NCI-H2196 treated with DMSO at 0.1 percent for 48 hours (cell line): ENCODE data around the gene KCTD15.

Experiments
- DNase-seq: peaks from one replicate; lab custom pipeline; 2025; ENCODE audit not compliant: unreplicated experiment; lab: John Stamatoyannopoulos, UW

Gene KCTD15

GRCh38 chr19:33795370-33796163 lies 1.1 kb upstream of the KCTD15 start:
- DNase-seq = peak; percentile 72

- no peak for DNase-seq
Observed at GRCh38 chr19:33797802-33798671, 1.4 kb downstream of the KCTD15 start.

GRCh38 chr19:33798681-33799111 lies 2.0 kb downstream of the KCTD15 start:
- DNase-seq = no peak

- DNase-seq = no peak
Observed at GRCh38 chr19:33799476-33799875, 2.8 kb downstream of the KCTD15 start.

- DNase-seq = no peak
Observed at GRCh38 chr19:33800012-33800680, 3.5 kb downstream of the KCTD15 start.

- no peak for DNase-seq
Observed at GRCh38 chr19:33801411-33801810, 4.7 kb downstream of the KCTD15 start.

GRCh38 chr19:33802001-33802400 lies 5.3 kb downstream of the KCTD15 start:
- DNase-seq = no peak

GRCh38 chr19:33802801-33803200 lies 6.1 kb downstream of the KCTD15 start:
- no peak for DNase-seq

GRCh38 chr19:33803383-33803782 lies 6.7 kb downstream of the KCTD15 start:
- DNase-seq = no peak

- DNase-seq = no peak
Observed at GRCh38 chr19:33804021-33804799, 7.5 kb downstream of the KCTD15 start.

- no peak for DNase-seq
Observed at GRCh38 chr19:33805313-33805712, 8.6 kb downstream of the KCTD15 start.

GRCh38 chr19:33805840-33806433 lies 9.3 kb downstream of the KCTD15 start:
- no peak for DNase-seq

GRCh38 chr19:33806434-33806881 lies 9.8 kb downstream of the KCTD15 start:
- DNase-seq = no peak

GRCh38 chr19:33808399-33808798 lies 11.7 kb downstream of the KCTD15 start:
- DNase-seq = no peak

- no peak for DNase-seq
Observed at GRCh38 chr19:33809960-33810359, 13.3 kb downstream of the KCTD15 start.

- DNase-seq = no peak
Observed at GRCh38 chr19:33810821-33811220, 14.2 kb downstream of the KCTD15 start.

- no peak for DNase-seq
Observed at GRCh38 chr19:33811246-33811645, 14.6 kb downstream of the KCTD15 start.

GRCh38 chr19:33811736-33812387 lies 15.2 kb downstream of the KCTD15 start:
- no peak for DNase-seq

- DNase-seq = no peak
Observed at GRCh38 chr19:33812388-33813330, 16.0 kb downstream of the KCTD15 start.
